Activated CD4-positive, alpha-beta T cell treated with anti-CD3 and anti-CD28 coated beads, Interleukin-2, amount 10 ng/mL, durations not matched to agents 7 days and 5 days (primary cell): ENCODE data around the gene TREM1. TPM values are rescaled to one million over a fixed set of nuclear protein-coding genes. Genes with fewer than 3 reads are reported as not detected.

Experiments used
- CTCF ChIA-PET: fragments of 350-600 bp; sonication (Branson Sonifier 250); formaldehyde crosslinking; loops from one replicate; lab custom pipeline; 2021; ENCODE audit warnings: antibody characterized with exemption; lab: Charles Lee
- POLR2A ChIA-PET: fragments of 350-600 bp; sonication (Branson Sonifier 250); formaldehyde crosslinking; loops from one replicate; lab custom pipeline; 2021; ENCODE audit warnings: antibody characterized with exemption; lab: Charles Lee
- DNase-seq: peaks from one replicate; pipeline ENCODE4 v3.0.0-alpha.2; 2020
- H3K27ac Mint-ChIP-seq: one replicate; pipeline ENCODE4 v1.8.0; 2021; ENCODE audit warnings: mild to moderate bottlenecking, moderate library complexity, mixed read lengths
- H3K27me3 Mint-ChIP-seq: one replicate; pipeline ENCODE4 v1.8.0; 2021; ENCODE audit warnings: mixed read lengths
- H3K36me3 Mint-ChIP-seq: one replicate; pipeline ENCODE4 v1.8.0; 2021; ENCODE audit warnings: low read depth, mixed read lengths
- H3K4me1 Mint-ChIP-seq: one replicate; pipeline ENCODE4 v1.8.0; 2021; ENCODE audit warnings: mixed read lengths
- H3K4me3 Mint-ChIP-seq: one replicate; pipeline ENCODE4 v1.8.0; 2021; ENCODE audit warnings: mild to moderate bottlenecking, moderate library complexity, mixed read lengths
- H3K9me3 Mint-ChIP-seq: one replicate; pipeline ENCODE4 v1.8.0; 2021; ENCODE audit warnings: mixed read lengths
- total RNA-seq, 2 experiments: library from RNA; stranded (reverse); gene quantifications; one replicate each; pipeline ENCODE4 v1.2.3, GENCODE V29; 2021

Gene TREM1
- total RNA-seq, 2 experiments from 2014 or later, result 0.40 TPM; not detected in 1

DNA sequence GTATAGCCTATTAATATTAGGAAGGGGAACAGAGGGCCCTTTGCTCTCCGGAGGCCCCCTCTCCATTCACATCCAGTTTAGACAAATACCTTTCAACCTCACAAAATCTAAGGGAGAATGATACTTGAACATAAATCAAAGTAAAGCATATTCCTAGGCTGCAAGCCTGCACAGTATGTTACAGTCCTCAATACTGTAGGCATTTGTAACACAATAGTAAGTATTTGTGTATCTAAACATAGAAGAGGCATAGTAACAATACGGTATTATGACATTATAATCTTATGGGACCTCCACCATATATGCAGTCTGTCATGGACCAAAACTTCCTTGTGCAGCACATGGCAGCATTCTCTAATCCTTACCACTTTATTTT lies 2.3 kb upstream of the TREM1 start:
- Mint-ChIP-seq H3K4me1 (no peaks in the 10 kb centered on the region), H3K36me3 (no peaks in the 10 kb centered on the region), H3K27ac (no peak overlapping the region), H3K4me3 (no peak overlapping the region), H3K9me3 (no peaks in the 10 kb centered on the region), H3K27me3 (peaks cover 18% of the 10 kb centered on the region)
- no peak for DNase-seq
- CTCF ChIA-PET, result interaction anchor here (1.4 to 1.6 kb wide), 2 partner anchors 29 to 45 kb away, joined by 3 to 5 read pairs; no protein-coding TSS in a partner anchor
- POLR2A ChIA-PET, result no interaction called here

- no peak for DNase-seq
- Mint-ChIP-seq H3K9me3 (no peaks in the 10 kb centered on the region), H3K4me3 (no peak overlapping the region), H3K27ac (no peak overlapping the region), H3K27me3 (peaks cover 16% of the 10 kb centered on the region), H3K4me1 (no peaks in the 10 kb centered on the region), H3K36me3 (no peaks in the 10 kb centered on the region)
- ChIA-PET CTCF (interaction anchor here (1.2 to 1.6 kb wide), 3 partner anchors 11 to 46 kb away, joined by 3 to 5 read pairs (median 3); no protein-coding TSS in a partner anchor), POLR2A (no interaction called here)
Observed at GRCh38 chr6:41288030-41288753, 1.7 kb upstream of the TREM1 start.

DNA sequence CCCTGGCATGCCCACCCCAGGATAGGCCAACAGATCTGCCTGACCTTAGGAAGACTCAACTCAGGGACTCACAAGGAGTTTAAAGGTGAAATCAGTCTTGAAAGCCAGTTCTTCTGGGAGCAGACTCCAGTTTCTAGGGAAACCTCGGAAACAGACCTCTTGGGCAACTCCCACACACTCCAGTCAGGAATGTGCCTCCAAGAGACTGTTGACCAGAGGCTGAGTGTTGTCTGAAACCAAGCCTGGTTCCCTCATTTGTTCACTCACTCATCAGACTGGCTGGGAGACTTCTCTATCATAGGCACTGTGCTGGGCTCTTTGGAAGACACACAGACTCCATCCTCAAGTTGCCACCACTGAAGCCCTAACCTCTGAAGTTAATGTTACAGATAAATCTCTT lies 1.8 kb downstream of the TREM1 start:
- H3K9me3 Mint-ChIP-seq, result no peaks in the 10 kb centered on the region
- no peaks in the 10 kb centered on the region for H3K36me3 Mint-ChIP-seq
- no peak overlapping the region for H3K27ac Mint-ChIP-seq
- H3K4me1 Mint-ChIP-seq, result no peaks in the 10 kb centered on the region
- peaks cover 13% of the 10 kb centered on the region for H3K27me3 Mint-ChIP-seq
- DNase-seq, result no peak
- ChIA-PET CTCF (no interaction called here), POLR2A (no interaction called here)
- no peak overlapping the region for H3K4me3 Mint-ChIP-seq

DNA sequence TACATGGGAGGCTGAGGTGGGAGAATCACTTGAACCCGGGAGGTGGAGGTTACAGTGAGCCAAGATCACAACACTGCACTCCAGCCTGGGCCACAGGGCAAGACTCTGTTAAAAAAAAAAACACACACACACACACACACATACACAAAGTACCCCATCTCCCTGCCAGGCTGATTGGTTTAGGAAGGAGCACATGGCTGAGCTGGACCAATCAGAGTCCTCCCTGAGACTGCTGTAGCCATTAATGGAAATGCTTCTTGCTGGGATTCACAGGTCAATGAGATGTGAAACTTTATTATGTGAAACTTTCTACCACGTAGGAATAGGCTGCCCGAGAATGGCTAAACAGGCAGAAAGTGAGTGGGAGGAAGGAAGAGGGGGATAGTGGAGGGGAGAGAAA lies 2.9 kb downstream of the TREM1 start:
- H3K4me3 Mint-ChIP-seq, result no peak overlapping the region
- peaks cover 15% of the 10 kb centered on the region for H3K27me3 Mint-ChIP-seq
- CTCF ChIA-PET, result no interaction called here
- H3K36me3 Mint-ChIP-seq, result no peaks in the 10 kb centered on the region
- H3K27ac Mint-ChIP-seq, result no peak overlapping the region
- H3K9me3 Mint-ChIP-seq, result no peaks in the 10 kb centered on the region
- H3K4me1 Mint-ChIP-seq, result peaks cover 9% of the 10 kb centered on the region
- DNase-seq, result no peak
- POLR2A ChIA-PET, result no interaction called here

DNA sequence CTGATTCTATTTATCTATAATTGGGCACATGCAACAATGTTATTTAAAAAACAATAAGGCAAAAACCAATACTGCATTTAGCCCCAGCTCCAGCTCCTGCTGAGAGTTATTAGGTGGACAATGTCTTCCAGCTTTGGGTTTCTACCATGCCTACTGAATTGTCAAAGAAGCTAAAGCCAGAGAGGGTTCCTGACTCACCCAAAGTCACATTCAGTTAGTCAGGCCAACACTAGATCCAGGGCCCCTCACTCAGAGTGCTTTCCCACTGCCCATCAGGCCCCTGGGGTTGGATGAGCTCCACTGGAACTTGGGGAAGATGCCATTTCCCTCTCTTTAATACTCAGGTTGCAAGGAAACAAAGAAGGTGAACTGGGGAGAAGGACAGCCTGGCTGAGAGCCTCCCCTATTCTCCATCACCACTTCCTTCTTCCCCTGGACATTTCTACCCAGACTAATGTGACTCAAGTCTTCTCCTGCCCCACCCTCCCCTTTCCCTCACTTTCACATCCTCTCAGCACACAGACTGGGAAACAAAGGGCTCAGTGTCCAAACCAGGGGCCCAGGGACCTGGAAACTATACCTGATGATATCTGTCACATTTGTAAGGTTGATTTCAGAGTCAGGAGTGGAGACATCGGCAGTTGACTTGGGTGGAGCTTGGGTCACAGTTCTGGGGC lies 6.0 kb downstream of the TREM1 start:
- CTCF ChIA-PET, result no interaction called here
- no peak for DNase-seq
- H3K9me3 Mint-ChIP-seq, result no peaks in the 10 kb centered on the region
- no peaks in the 10 kb centered on the region for H3K36me3 Mint-ChIP-seq
- POLR2A ChIA-PET, result no interaction called here
- H3K4me1 Mint-ChIP-seq, result peaks cover 10% of the 10 kb centered on the region
- H3K4me3 Mint-ChIP-seq, result no peak overlapping the region
- peaks cover 11% of the 10 kb centered on the region for H3K27me3 Mint-ChIP-seq
- no peak overlapping the region for H3K27ac Mint-ChIP-seq

GRCh38 chr6:41278699-41279405 lies 7.6 kb downstream of the TREM1 start:
- POLR2A ChIA-PET, result no interaction called here

GRCh38 chr6:41277605-41278004 lies 8.9 kb downstream of the TREM1 start:
- Mint-ChIP-seq H3K4me1 (peaks cover 10% of the 10 kb centered on the region), H3K4me3 (no peak overlapping the region), H3K36me3 (no peaks in the 10 kb centered on the region), H3K27ac (no peak overlapping the region), H3K27me3 (peaks cover 9% of the 10 kb centered on the region), H3K9me3 (no peaks in the 10 kb centered on the region)
- POLR2A ChIA-PET, result interaction anchor here (0.6 kb wide), 1 partner anchor 853 kb away, joined by 3 read pairs; no protein-coding TSS in a partner anchor
- CTCF ChIA-PET, result interaction anchor here (0.6 to 2.1 kb wide), 3 partner anchors 9 to 42 kb away, joined by 3 to 8 read pairs (median 6); no protein-coding TSS in a partner anchor
- no peak for DNase-seq

More at GRCh38 chr6:41278699-41279405, 7.6 kb downstream of the TREM1 start:
- peaks cover 7% of the 10 kb centered on the region for H3K27me3 Mint-ChIP-seq
- peak overlapping the region; percentile 36 for H3K27ac Mint-ChIP-seq
- H3K4me1 Mint-ChIP-seq, result peaks cover 10% of the 10 kb centered on the region
- H3K9me3 Mint-ChIP-seq, result no peaks in the 10 kb centered on the region
- no peak overlapping the region for H3K4me3 Mint-ChIP-seq
- H3K36me3 Mint-ChIP-seq, result no peaks in the 10 kb centered on the region
- DNase-seq, result peak; percentile 76
- CTCF ChIA-PET, result interaction anchor here (1.2 to 2.1 kb wide), 3 partner anchors 10 to 41 kb away, joined by 6 to 8 read pairs (median 6); no protein-coding TSS in a partner anchor

- no peak for DNase-seq
- Mint-ChIP-seq H3K4me3 (no peak overlapping the region), H3K27ac (no peak overlapping the region), H3K4me1 (peaks cover 19% of the 10 kb centered on the region), H3K9me3 (no peaks in the 10 kb centered on the region), H3K36me3 (no peaks in the 10 kb centered on the region), H3K27me3 (peaks cover 9% of the 10 kb centered on the region)
- ChIA-PET POLR2A (no interaction called here), CTCF (no interaction called here)
Observed at GRCh38 chr6:41275489-41275888, 11.0 kb downstream of the TREM1 start.

GRCh38 chr6:41274256-41274655 lies 12.2 kb downstream of the TREM1 start:
- Mint-ChIP-seq H3K27ac (no peak overlapping the region), H3K4me3 (no peak overlapping the region), H3K27me3 (peaks cover 9% of the 10 kb centered on the region), H3K36me3 (no peaks in the 10 kb centered on the region), H3K9me3 (no peaks in the 10 kb centered on the region), H3K4me1 (peaks cover 16% of the 10 kb centered on the region)
- POLR2A ChIA-PET, result no interaction called here
- no peak for DNase-seq
- CTCF ChIA-PET, result no interaction called here

- POLR2A ChIA-PET, result no interaction called here
- no peaks in the 10 kb centered on the region for H3K9me3 Mint-ChIP-seq
- H3K27me3 Mint-ChIP-seq, result peaks cover 7% of the 10 kb centered on the region
- H3K4me1 Mint-ChIP-seq, result peaks cover 11% of the 10 kb centered on the region
- H3K27ac Mint-ChIP-seq, result no peak overlapping the region
- H3K4me3 Mint-ChIP-seq, result no peak overlapping the region
- CTCF ChIA-PET, result no interaction called here
- H3K36me3 Mint-ChIP-seq, result no peaks in the 10 kb centered on the region
- DNase-seq, result no peak
Observed at GRCh38 chr6:41273714-41274113, 12.8 kb downstream of the TREM1 start.

DNA sequence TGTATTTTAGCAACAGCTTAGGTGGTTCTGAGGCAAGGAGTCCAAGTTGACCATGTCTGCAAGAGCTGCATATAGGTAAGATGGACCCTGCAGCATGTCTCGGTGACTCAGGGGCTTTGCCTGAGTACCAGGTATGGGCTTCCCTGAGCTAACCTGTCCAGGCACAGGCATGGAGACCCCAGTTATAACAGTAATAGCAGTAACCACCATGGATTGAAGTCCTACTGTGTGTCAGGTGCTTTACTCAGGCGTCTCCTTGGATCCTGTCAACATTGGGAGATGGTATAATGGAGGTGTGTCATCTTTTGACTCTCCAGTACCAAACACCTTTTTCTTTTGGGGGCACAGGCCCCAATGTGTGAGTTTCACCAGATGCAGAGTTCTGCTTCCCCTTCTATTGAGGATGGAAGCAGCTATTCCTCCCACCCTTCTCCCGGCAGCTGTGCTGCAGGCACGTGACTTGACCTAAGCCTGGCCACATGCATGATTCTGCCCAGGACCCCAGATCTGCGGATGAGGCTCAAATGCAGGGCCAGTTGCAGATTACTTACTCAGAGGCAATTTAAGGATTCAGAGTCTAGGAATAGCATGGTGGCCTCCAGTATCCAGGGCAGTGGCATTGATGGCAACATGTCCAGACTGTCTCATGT lies 13.8 kb downstream of the TREM1 start:
- POLR2A ChIA-PET, result no interaction called here
- H3K27ac Mint-ChIP-seq, result no peak overlapping the region
- no peak for DNase-seq

DNA sequence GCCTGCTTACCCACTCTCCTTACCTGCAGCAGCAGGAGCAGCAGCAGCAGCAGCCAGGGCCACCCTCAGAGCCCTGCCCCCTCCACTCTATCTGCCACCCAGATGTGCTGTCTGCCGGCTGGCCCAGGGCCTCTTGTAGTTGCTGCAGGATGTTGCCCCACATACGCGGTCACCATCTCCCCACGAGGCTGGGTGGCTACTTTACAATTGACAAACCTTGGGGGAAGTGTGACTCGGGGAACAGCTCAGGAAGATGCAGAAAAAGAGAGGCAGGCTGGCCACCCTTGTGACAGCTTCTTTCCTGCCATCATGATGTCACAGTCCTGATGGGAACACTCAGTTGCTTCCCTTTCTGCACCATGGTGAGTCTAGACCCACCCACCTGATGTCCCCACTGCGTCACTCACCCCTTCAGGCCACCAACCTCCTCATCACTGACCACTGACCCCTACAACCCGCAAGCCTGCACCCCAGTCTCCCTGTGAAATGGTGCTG lies 14.5 kb downstream of the TREM1 start:
- no peaks in the 10 kb centered on the region for H3K9me3 Mint-ChIP-seq
- DNase-seq, result no peak
- peaks cover 7% of the 10 kb centered on the region for H3K27me3 Mint-ChIP-seq
- H3K4me3 Mint-ChIP-seq, result no peak overlapping the region
- H3K4me1 Mint-ChIP-seq, result peaks cover 9% of the 10 kb centered on the region
- H3K36me3 Mint-ChIP-seq, result no peaks in the 10 kb centered on the region
- no peak overlapping the region for H3K27ac Mint-ChIP-seq
- ChIA-PET CTCF (no interaction called here), POLR2A (no interaction called here)

More for the DNA sequence above, 13.8 kb downstream of the TREM1 start:
- Mint-ChIP-seq H3K4me1 (peaks cover 9% of the 10 kb centered on the region), H3K9me3 (no peaks in the 10 kb centered on the region), H3K27me3 (peaks cover 7% of the 10 kb centered on the region), H3K4me3 (no peak overlapping the region), H3K36me3 (no peaks in the 10 kb centered on the region)
- CTCF ChIA-PET, result no interaction called here
